Body of pancreas (tissue), 4 donors: Measurements from ENCODE around the gene MORN1. TPM values are rescaled to one million over a fixed set of nuclear protein-coding genes. Genes with fewer than 3 reads are reported as not detected.

Experiments used
- ATAC-seq: fragments of 150-250 bp; one replicate; pipeline ENCODE4 v1.9.1; 2016
- DNase-seq, 4 donors: peaks; one replicate each; pipeline ENCODE4 v3.0.0-alpha.2; 2019
- H3K27ac ChIP-seq, 4 donors: fragments of 200-600 bp; sonication (generic); 1 replicate in 3 of 4; 2 replicates in 1 of 4; pipeline versions ENCODE4 v1.5.1 to v1.6.1; 2016 to 2019; ENCODE audit warnings: mild to moderate bottlenecking in 1 of 4, mixed read lengths in 1 of 4, moderate library complexity in 1 of 4
- H3K27me3 ChIP-seq, 2 donors: fragments of 200-600 bp; sonication (generic); one replicate each; pipeline ENCODE4 v1.6.0; 2016; ENCODE audit warnings: mild to moderate bottlenecking in 1 of 2
- H3K36me3 ChIP-seq, 2 donors: fragments of 200-600 bp; sonication (generic); replicated peaks in 1 of 2; 2 replicates each; pipeline ENCODE4 v1.5.1; 2016; ENCODE audit warnings: low read depth in 2 of 2; ENCODE audit not compliant: insufficient read depth in 1 of 2
- H3K4me1 ChIP-seq: fragments of 200-600 bp; sonication (generic); one replicate; pipeline ENCODE4 v1.6.0; 2016
- H3K4me3 ChIP-seq, 2 donors: fragments of 200-600 bp; sonication (generic); 1 replicate in 1 of 2; 2 replicates in 1 of 2; pipeline ENCODE4 v1.5.1; 2016 to 2019
- H3K9me3 ChIP-seq, 3 donors: fragments of 200-600 bp; sonication (generic); 1 replicate in 2 of 3; 2 replicates in 1 of 3; pipeline ENCODE4 v1.5.1; 2016
- POLR2A ChIP-seq, 3 donors: fragments of 450-650 bp; IDR thresholded peaks; one replicate each; pipeline ENCODE4 v1.6.1; 2016; ENCODE audit warnings: antibody characterized with exemption in 3 of 3, mild to moderate bottlenecking in 2 of 3
- WGBS, 2 donors: methylation state at CpG; one replicate each; pipeline ENCODE4 v1.1.5; 2017; 5-methylcytosine and 5-hydroxymethylcytosine counted together
- intact Hi-C: fragments of 100-400 bp; cut with DNase I; formaldehyde crosslinking; loops from one replicate; pipeline ENCODE4 v1.15.1; 2023
- total RNA-seq, 2 donors: library from RNA; depleted of rRNA; stranded (reverse); fragments of >200 nt; gene quantifications; one replicate each; pipeline ENCODE4 v1.1.0, GENCODE V29; 2016
- TF ChIP-seq, protein P1 (sequence below), 7 experiments: fragments of 450-650 bp in 4 of 7; fragments of 200-600 bp in 3 of 7; sonication (generic) in 3 of 7; IDR thresholded peaks; one replicate each; pipeline ENCODE4 v1.5.1; 2016 to 2019; ENCODE audit warnings: antibody characterized with exemption in 7 of 7

Gene MORN1
- total RNA-seq, 2 donors from 2014 or later: 7.0 to 17.8 TPM

DNA sequence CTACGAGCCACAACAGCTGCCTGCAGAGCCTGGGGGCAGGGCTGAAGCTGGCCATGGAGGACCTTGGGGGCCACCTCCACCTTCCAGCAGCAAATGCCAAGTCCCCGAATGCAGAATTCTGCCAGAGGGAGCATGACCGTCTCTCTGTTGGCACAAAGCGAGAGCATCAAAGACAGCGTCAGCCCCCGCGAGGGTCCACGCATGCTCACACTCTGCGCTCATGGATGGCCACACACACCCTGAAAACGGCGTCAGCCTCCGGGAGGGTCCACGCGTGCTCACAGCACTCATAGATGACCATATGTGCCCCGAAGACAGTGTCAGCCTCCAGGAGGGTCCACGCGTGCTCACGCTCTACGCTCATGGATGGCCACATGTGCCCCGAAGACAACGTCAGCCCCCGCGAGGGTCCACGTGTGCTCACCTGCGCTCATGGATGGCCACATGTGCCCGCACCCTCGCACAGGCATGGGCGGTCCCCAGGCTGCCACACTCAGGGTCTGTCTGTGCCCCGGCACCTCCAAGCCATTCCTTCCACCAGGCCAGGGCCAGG is 46.5 kb downstream of the MORN1 start:
- no peak overlapping the region for H3K27ac ChIP-seq
- DNase-seq: no peak
- ATAC-seq: no peak
- no peak overlapping the region for H3K4me3 ChIP-seq
- TF ChIP-seq, protein P1, sequence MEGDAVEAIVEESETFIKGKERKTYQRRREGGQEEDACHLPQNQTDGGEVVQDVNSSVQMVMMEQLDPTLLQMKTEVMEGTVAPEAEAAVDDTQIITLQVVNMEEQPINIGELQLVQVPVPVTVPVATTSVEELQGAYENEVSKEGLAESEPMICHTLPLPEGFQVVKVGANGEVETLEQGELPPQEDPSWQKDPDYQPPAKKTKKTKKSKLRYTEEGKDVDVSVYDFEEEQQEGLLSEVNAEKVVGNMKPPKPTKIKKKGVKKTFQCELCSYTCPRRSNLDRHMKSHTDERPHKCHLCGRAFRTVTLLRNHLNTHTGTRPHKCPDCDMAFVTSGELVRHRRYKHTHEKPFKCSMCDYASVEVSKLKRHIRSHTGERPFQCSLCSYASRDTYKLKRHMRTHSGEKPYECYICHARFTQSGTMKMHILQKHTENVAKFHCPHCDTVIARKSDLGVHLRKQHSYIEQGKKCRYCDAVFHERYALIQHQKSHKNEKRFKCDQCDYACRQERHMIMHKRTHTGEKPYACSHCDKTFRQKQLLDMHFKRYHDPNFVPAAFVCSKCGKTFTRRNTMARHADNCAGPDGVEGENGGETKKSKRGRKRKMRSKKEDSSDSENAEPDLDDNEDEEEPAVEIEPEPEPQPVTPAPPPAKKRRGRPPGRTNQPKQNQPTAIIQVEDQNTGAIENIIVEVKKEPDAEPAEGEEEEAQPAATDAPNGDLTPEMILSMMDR (IDR thresholded peaks at IDR 0.05): no peak
- no peak for TF ChIP-seq POLR2A (IDR thresholded peaks at IDR 0.05)
- peaks cover 4% of the 10 kb centered on the region for H3K4me1 ChIP-seq
- intact Hi-C loops: no loop called here
- no peaks in the 10 kb centered on the region for H3K9me3 ChIP-seq
- no peaks in the 10 kb centered on the region for H3K36me3 ChIP-seq
- 85 to 86% methylated on average over 9 to 29 of the region's 29 CpGs for WGBS, 2 donors
- H3K27me3 ChIP-seq: no peaks in the 10 kb centered on the region

DNA sequence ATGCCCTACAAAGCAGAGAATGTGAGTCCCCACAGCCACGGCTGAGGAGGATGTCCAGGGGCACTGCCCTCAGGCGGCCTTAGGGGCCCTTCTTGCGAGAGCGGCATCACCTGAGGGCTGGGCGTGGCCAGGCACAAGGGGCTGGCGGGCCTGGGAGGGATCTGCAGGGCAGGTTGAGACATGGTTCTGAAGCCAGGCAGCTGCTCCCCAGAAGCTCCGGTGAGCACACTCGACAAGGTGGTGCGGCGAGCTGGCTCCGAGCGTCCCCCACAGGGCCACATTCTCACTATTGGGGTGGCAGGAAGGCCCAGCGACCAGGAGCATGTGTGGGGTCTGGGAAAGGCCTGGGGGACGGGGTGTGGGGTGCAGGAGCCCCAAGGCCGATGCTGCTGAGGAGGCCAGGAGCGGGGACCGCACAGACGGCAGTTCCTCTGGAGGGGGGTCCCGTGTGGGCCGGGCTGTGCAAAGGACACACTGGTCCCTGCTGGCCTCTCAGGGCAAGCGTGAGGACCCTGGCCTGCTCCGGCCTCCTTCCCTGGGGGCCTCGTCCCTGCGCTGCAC is 47.2 kb downstream of the MORN1 start:
- intact Hi-C loops: no loop called here
- TF ChIP-seq POLR2A (IDR thresholded peaks at IDR 0.05): no peak
- TF ChIP-seq, protein P1 (IDR thresholded peaks at IDR 0.05): no peak
- Histone ChIP-seq H3K9me3 (no peaks in the 10 kb centered on the region), H3K27ac (no peak overlapping the region), H3K4me3 (no peak overlapping the region), H3K36me3 (no peaks in the 10 kb centered on the region), H3K4me1 (peaks cover 4% of the 10 kb centered on the region), H3K27me3 (no peaks in the 10 kb centered on the region)
- DNase-seq (no peak), ATAC-seq (no peak)
- 89 to 94% methylated on average over 10 to 22 of the region's 24 CpGs for WGBS, 2 donors

DNA sequence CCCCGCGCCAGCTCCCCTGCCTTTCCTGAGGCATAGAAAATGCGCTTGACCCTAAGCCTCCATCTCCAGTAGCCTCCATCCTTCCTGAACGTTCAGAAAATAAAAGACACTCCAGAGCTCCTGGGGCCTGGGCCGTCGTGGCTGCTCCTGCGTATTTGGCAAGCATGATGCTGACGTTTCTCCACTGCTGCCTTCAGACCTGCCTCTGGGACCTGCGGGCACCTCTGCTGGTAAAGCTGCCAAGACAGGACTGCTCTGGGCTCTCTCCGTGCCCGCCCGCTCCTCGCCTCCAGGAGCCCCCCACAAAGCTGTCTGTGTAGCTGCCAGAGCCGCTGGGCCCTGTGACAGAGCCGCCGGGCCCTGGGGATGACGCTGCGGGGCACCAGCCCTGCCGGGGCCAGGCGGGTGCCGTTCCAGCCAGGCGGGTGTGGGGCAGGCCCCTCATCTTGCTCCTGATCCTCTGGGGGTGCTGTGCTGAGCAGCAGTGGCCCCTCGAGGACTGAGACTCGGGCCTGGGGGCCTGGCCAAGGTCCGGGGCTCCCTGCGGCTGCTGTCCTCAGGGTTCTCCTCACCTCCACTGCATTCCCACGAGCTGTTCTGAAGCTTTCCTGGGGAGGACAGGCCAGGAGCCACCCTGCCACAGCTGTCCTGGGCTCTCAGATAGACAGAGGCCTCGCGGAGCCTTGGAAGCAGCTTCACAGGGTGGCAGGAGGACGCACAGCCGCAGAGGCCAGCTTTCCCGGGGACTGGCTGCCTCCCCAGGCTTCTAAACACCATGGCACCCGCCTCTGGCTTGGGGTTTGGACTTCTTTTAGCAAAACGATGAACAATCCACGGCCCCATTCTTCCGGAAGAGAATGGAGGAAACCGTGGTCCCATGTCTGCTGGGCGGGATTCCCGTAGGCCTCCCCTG is 48.1 kb downstream of the MORN1 start:
- DNase-seq: no peak
- no peaks in the 10 kb centered on the region for H3K9me3 ChIP-seq
- no peak overlapping the region for H3K4me3 ChIP-seq
- no peak for ATAC-seq
- TF ChIP-seq, protein P1 (IDR thresholded peaks at IDR 0.05): no peak
- no peak for TF ChIP-seq POLR2A (IDR thresholded peaks at IDR 0.05)
- no peaks in the 10 kb centered on the region for H3K36me3 ChIP-seq
- WGBS, 2 donors: 77 to 83% methylated on average over 9 to 39 of the region's 39 CpGs
- no peaks in the 10 kb centered on the region for H3K27me3 ChIP-seq
- peaks cover 4% of the 10 kb centered on the region for H3K4me1 ChIP-seq
- H3K27ac ChIP-seq: no peak overlapping the region
- intact Hi-C loops: no loop called here

DNA sequence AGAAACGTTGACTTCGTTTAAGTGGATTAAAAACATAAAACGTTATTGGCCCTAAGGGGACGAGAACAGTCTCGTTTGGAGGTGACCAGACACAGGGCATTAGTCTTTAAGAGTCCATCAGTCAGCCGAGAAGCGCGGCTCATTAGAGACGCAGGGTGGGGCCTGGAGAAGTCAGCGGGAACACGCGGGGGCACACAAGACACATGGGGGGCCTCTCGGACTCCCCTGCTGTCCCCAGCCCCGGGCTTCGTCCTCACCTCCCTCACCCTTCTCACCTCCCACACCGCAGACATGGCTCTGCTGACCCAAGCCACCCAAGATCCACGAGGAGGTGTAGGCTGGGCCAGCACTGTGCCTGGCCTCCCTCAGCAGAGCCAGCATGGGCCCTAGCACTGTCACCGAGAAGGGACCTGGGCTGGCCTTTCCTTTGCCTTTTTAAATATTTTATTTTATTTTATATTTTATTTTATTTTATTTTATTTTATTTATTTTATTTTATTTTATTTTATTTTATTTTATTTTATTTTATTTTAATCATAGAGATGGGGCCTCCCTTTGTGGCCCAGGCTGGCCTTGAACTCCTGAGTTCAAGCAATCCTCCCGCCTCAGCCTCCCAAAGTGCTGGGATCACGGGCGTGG is 48.9 kb downstream of the MORN1 start:
- H3K9me3 ChIP-seq: no peaks in the 10 kb centered on the region
- no peaks in the 10 kb centered on the region for H3K4me1 ChIP-seq
- no peak overlapping the region for H3K4me3 ChIP-seq
- H3K27ac ChIP-seq: no peak overlapping the region
- TF ChIP-seq POLR2A (IDR thresholded peaks at IDR 0.05): no peak
- TF ChIP-seq, protein P1 (IDR thresholded peaks at IDR 0.05): no peak
- intact Hi-C loops: no loop called here
- DNase-seq: no peak
- ATAC-seq: no peak
- H3K27me3 ChIP-seq: no peaks in the 10 kb centered on the region
- no peaks in the 10 kb centered on the region for H3K36me3 ChIP-seq
- 78% methylated on average over 19 of the region's 21 CpGs for WGBS, 2 donors
